ENCODE measurements around the gene SLC35B3. TPM values are rescaled to one million over a fixed set of nuclear protein-coding genes. Genes with fewer than 3 reads are reported as not detected.

SLC35B3 gene
- total and polyA plus RNA-seq, 2 donors (not counting 3 experiments of a cell fraction or from before 2014, with no cell fraction given): 11.9 to 21.5 TPM

- BruUV-seq (replicated peaks): no TSS peak
- no peak for TF ChIP-seq JUN (IDR thresholded peaks at IDR 0.05; ENCODE audit: borderline replicate concordance, insufficient read depth, insufficient read length, low read depth)
- TF ChIP-seq POLR2A (IDR thresholded peaks at IDR 0.05; ENCODE audit: low read depth, low read length): no peak
- TF ChIP-seq MYC (IDR thresholded peaks at IDR 0.05; ENCODE audit: low read depth, low read length): no peak
- no peak for TF ChIP-seq MAX (IDR thresholded peaks at IDR 0.05; ENCODE audit: insufficient read depth, insufficient read length)
- no peak for TF ChIP-seq POLR2AphosphoS5 (IDR thresholded peaks at IDR 0.05; ENCODE audit: insufficient read depth, low read depth, low read length)
- TF ChIP-seq FOS (IDR thresholded peaks at IDR 0.05; ENCODE audit: borderline replicate concordance, insufficient read depth, low read length): no peak
- TF ChIP-seq EZH2 (IDR thresholded peaks at IDR 0.05; ENCODE audit: borderline replicate concordance, low read depth, low read length, severe bottlenecking): no peak
- TF ChIP-seq GATA2 (IDR thresholded peaks at IDR 0.05; ENCODE audit: insufficient read depth, insufficient read length, low read depth, low read length): no peak
- TF ChIP-seq CTCF (IDR thresholded peaks at IDR 0.05; ENCODE audit: extremely low read depth in 1 of 2, insufficient read depth in 1 of 2, low read depth in 1 of 2, low read length in 2 of 2): no peak
These were observed 635 bp downstream of the SLC35B3 start for GRCh38 chr6:8434727-8435092.

More at GRCh38 chr6:8434727-8435092, 635 bp downstream of the SLC35B3 start:
- H3K4me1 ChIP-seq (ENCODE audit: control insufficient read depth, extremely low read depth, insufficient read depth, low read length): peaks cover 20% of the 10 kb centered on the region
- peaks cover 38% of the 10 kb centered on the region for H3K79me2 ChIP-seq (ENCODE audit: control insufficient read depth, insufficient read depth, low read length)
- no peaks in the 10 kb centered on the region for H3K9me1 ChIP-seq (replicated peaks; ENCODE audit: control insufficient read depth, extremely low read depth, insufficient read depth, low read length)
- no peaks in the 10 kb centered on the region for H3K27me3 ChIP-seq (ENCODE audit: control insufficient read depth in 2 of 2, insufficient read depth in 2 of 2, low read length in 2 of 2)
- peak overlapping the region; percentile 75 to 93 (median 85) for H3K4me3 ChIP-seq (replicated peaks in 1 of 3; ENCODE audit: insufficient read depth in 1 of 3, low read depth in 1 of 3, low read length in 3 of 3)
- peak overlapping the region; percentile 98 for H3K4me2 ChIP-seq (ENCODE audit: insufficient read depth, low read length)
- dilution Hi-C loops (cut with MboI; ENCODE audit: extremely low pct_ligation_motif_present, low sequenced_read_pairs): no loop called here
- FAIRE-seq: no peak
- H3K9me3 ChIP-seq (replicated peaks; ENCODE audit: control insufficient read depth, insufficient read depth, low read length): no peaks in the 10 kb centered on the region
- CTCF ChIA-PET: no interaction called here
- H2AFZ ChIP-seq (ENCODE audit: low read depth, low read length): peak overlapping the region; percentile 83
- no peaks in the 10 kb centered on the region for H4K20me1 ChIP-seq (replicated peaks; ENCODE audit: control insufficient read depth, extremely low read depth, insufficient read depth, low read length)
- H3K9ac ChIP-seq (replicated peaks; ENCODE audit: extremely low read depth, insufficient read depth, low read length): peak overlapping the region; percentile 96
- intact Hi-C loops (cut with micrococcal nuclease): loop anchor here (10.0 kb wide), 1 partner anchor 1990 kb away; no protein-coding TSS in a partner anchor
- DNase-seq (ENCODE audit: low read depth, low spot score): no peak
- POLR2A ChIA-PET: no interaction called here
- H3K36me3 ChIP-seq (ENCODE audit: control insufficient read depth in 2 of 2, extremely low read depth in 1 of 2, insufficient read depth in 2 of 2, low read length in 2 of 2): no peaks in the 10 kb centered on the region
- H3K27ac ChIP-seq (ENCODE audit: insufficient read depth, low read depth, low read length): peak overlapping the region; percentile 74

All from endothelial cell of umbilical vein (primary cell).